GM21825 (cell line): ENCODE results near the gene TAF4B.
"Not testable (repeated sequence)": the region's sequence is repeated elsewhere in the genome, so short reads cannot be mapped to it uniquely, and the experiment has no call there.

Source experiments
- ATAC-seq: cut with Tn5 transposase; IDR thresholded peaks from one replicate; pipeline ENCODE4 v1.9.1; 2021; ENCODE audit warnings: mild to moderate bottlenecking, moderate library complexity; ENCODE audit not compliant: unreplicated experiment

TAF4B gene

DNA sequence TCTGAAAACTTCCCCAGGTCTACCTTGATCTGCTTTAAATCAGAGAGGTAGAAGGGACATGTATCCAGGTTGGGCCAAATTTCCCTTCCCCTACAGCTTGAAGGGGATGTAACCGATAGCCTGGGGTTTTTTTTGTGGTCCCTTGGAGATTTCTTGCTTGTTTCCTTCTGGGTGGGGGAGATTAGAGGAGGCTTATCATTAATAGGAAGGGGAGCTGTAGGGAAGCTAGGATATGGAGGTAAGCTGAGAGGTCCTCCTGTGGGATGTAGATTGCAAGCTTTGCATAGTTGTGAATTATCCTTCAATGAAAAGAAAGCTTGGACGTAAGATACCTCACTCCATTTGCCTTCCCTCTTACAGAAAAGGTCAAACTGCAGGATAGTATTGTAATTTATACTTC is 11.1 kb downstream of the TAF4B start:
- ATAC-seq = not testable (repeated sequence)

DNA sequence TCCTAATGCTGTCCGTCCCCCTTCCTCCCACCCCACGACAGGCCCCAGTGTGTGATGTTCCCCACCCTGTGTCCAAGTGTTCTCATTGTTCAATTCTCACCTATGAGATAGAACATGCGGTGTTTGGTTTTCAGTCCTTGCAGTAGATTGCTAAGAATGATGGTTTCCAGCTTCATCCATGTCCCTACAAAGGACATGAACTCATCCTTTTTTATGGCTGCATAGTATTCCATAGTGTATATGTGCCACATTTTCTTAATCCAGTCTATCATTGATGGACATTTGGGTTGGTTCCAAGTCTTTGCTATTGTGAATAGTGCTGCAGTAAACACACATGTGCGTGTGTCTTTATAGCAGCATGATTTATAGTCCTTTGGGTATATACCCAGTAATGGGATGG is 12.5 kb downstream of the TAF4B start:
- not testable (repeated sequence) for ATAC-seq

DNA sequence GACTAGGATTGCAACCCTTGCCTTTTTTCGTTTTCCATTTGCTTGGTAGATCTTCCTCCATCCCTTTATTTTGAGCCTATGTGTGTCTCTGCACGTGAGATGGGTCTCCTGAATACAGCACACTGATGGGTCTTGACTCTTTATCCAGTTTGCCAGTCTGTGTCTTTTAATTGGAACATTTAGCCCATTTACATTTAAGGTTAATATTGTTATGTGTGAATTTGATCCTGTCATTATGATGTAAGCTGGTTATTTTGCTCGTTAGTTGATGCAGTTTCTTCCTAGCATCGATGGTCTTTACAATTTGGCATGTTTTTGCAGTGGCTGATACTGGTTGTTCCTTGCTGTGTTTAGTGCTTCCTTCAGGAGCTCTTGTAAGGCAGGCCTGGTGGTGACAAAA is 16.1 kb downstream of the TAF4B start:
- not testable (repeated sequence) for ATAC-seq

DNA sequence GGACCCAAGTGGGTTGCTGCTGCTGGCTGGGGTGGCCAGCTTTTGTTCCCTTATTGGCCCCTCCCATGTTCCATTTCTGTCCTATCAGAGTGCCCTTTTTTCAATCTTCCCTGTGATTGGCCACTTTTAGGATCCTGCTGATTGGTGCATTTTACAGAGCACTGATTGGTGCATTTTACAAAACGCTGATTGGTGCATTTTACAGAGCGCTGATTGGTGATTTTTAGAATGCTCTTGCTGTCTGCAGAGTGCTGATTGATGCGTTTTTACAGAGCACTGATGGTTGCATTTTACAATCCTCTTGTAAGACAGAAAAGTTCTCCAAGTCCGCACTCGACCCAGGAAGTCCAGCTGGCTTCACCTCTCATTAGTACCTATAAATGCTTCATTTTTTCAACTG is 19.2 kb downstream of the TAF4B start:
- not testable (repeated sequence) for ATAC-seq

DNA sequence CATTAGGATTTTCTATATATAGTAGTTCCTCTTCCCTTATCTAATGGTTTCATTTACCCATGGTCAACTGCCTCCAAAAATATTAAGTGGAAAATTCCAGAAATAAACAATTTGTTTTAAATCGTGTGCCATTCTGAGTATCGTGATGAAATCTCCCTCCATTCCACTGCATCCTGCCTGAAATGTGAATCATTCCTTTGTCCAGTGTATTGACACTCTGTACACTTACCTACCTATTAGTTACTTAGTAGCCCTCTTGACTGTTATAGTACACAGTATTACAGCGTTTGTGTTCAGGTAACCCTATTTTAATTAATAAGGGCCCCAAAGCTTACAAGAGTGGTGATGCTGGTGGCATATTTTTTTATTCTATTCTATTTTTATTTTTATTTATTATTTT is 26.2 kb downstream of the TAF4B start:
- no peak for ATAC-seq

DNA sequence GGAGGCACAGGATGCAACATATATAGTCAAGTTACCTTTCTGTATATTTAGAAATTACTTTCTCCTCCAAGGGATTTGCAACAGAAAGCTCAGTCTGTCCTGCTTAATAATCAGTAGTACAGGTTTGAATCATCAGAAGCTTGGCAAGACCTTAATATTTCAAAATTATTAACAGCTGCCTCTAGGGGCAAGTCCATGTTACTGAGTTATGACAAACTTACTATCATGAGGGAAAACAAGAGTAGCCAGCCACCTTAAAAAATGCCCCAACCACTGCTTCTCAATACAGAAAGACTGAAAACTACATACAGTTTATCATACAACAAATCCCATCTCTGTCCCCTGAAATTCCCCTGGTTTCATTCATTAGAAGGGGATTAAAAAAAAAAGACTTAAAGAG is 28.6 kb downstream of the TAF4B start:
- not testable (repeated sequence) for ATAC-seq

DNA sequence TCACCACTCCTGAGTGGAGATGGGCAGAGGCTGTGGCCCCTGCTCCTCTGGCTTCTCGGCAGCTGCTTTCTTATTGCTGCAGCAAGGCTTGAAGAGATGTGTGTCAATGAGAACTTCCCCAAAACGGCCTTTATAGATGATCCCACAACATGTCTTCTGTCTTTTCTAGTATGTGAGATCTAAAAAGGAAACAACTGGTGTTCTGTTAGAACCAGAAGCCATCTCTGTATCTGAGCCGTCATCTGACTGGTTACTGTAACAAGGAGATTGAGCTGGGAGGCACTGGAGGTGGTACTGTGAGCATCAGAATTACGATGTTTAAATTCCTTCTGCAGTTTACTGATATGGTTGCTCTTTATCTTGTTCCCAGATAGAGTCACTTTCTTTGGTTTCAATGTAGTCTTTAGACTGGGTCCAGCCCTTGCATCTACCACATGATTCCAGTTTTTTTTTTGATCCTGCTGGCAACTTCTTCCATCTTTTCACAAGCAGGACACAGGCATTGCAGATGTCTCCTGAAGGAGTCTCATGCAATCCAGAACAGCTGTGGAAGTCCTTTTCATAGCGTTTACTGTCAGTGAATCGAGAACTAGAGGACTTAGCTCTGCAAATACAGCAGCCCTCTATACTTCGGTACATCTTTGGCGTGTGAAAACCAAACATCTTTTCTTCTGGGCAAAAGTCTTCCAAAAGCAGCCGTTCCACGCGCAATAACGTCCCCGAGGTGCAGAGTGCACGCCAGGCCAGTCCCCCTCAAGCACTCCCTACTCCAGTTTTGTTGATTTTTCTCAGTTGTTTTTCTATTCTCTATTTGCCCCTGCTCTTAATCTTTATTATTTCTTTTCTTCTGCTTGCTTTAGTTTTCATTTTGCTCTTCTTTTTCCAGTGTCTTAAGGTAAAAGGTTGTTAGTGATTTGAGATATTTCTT is 29.7 kb downstream of the TAF4B start:
- ATAC-seq = no peak

DNA sequence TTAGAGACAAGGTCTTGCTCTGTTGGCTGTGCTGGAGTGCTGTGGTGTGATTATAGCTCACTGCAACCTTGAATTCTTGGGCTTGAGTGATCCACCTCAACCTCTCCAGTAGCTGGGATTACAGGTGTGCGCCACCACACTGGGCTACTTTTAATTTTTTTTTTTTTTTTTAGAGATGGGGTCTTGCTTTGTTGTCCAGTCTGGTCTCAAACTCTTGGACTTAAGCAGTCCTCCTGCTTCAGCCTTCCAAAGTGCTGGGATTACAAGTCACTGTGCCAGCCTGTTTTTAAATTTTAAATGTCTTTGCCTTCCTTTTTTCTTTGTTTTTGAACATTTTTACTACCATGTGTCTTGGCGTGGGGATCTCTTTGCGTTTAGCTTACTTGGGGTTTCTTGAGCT is 32.5 kb downstream of the TAF4B start:
- no peak for ATAC-seq

DNA sequence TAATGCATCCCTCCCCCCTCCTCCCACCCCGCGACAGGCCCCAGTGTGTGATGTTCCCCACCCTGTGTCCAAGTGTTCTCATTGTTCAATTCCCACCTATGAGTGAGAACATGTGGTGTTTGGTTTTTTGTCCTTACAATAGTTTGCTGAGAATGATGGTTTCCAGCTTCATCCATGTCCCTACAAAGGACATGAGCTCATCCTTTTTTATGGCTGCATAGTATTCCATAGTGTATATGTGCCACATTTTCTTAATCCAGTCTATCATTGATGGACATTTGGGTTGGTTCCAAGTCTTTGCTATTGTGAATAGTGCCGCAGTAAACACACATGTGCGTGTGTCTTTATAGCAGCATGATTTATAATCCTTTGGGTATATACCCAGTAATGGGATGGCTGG is 33.2 kb downstream of the TAF4B start:
- ATAC-seq = not testable (repeated sequence)

DNA sequence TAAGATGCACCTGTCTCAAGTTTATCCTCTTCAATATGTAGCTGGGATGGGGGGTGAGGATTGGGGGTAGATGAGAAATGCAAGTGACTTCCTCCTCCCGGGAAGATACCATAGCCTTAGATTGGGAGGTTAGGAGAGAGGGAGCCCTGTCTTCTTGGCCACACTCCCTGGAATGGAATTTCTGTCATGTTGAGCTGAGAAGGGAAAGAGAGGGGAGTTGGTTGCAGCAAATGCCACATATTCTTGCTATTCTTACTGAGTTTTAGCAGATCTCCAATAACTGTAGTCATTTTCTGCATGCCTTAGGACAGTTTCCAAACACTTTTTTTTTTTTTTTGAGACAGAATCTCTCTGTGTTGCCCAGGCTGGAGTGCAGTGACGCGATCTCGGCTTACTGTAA is 35.9 kb downstream of the TAF4B start:
- no peak for ATAC-seq

DNA sequence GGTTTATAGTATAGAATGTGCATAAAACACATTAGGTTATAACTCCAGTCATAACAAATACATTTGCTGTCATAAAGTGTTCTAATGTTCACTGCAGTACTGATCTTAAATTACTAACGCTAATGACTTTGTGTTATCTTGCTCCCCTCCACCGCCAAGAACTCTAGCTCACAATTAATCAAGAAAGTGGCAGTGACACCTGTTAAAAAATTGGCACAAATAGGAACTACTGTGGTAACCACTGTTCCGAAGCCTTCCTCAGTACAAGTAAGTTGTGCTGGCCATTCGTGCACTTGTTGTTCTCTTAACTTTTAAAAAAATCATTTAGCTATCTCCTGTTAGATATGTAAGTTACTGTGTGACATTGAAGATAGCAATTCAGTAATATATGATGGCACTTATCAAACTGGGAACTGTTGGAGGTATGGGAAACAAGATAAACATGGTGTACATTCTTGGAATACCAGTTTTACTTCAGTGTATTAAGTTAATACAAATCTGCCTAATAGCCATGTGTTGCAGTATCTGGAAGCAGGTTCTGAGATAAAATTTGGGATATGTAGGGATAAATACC is 41.2 kb downstream of the TAF4B start:
- no peak for ATAC-seq

DNA sequence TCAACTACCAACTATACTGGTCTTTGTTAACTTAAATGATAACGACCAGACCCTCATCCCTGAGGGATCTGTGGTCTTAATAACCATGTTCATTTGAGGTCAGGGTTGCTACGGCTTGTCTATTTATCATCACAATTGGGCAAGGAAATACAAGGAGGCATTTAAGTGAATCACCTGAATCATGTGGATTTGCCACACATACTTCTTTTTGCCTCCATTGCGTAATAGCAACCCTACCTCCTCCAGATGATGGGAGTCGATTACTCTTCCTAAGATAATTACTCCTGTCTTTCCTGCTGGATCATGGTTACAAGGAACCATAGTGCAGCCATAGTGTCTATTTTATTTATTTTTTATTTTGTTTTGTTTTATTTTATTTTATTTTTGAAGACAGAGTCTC is 42.2 kb downstream of the TAF4B start:
- ATAC-seq = no peak

DNA sequence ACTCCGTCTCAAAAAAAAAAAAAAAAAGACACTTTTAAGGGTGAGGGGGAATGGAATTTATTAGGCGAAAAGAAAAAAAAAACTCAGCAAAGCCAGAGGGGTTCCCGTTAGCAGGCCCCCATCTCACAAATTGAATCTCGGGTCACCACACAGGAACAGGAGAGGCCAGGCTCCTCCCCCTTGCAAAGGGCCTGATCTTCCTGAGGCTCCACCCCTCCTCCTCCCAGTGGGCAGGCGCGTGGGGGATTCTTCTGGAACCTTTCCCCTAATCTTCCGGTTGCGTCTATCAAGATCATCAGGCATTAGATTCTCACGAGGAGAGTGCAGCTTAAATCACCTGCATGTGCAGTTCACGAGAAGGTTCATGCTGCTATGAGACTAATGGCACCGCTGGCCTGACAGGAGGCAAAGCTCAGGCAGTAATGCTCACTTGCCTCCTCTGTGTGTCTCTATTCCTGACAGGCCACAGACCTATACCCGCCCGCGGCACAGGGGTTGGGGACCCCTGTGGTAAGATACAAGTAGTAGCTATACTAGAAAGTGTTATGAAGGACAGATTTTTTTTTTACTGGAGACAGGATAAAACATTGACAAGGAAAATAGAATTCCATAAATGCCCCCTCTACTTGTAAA is 45.8 kb downstream of the TAF4B start:
- ATAC-seq = no peak

DNA sequence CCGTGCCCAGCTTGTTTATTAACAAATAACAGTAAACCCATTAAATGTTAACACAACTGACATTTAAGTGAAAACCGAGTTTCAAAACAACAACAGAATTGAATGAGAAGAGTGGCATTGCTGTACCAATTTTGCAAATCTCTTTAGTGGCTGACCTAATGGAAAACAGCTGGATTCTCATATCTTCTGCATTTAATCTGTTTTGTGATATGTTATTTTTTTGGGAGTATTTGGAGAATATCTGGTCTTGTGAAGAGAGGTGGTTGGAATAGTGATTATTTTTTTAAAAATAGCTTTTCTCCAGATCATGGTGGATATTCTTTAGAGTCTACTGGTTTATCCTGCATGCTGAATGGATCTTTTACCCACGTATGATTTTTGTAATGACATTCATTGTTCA is 51.1 kb downstream of the TAF4B start:
- no peak for ATAC-seq

DNA sequence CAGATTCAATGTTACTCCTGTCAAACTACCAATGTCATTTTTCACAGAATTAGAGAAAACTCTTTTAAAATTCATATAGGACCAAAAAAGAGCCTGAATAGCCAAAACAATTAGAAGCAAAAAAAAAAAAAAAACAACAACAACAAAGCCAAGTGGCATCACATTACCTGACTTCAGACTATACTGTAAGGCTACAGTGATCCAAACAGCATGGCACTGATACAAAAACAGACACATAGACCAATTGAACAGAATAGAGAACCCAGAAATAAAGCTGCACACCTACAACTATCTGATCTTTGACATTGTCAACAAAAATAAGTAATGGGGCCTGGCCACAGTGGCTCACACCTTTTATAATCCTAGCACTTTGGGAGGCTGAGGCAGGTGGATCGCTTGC is 53.2 kb downstream of the TAF4B start:
- no peak for ATAC-seq

DNA sequence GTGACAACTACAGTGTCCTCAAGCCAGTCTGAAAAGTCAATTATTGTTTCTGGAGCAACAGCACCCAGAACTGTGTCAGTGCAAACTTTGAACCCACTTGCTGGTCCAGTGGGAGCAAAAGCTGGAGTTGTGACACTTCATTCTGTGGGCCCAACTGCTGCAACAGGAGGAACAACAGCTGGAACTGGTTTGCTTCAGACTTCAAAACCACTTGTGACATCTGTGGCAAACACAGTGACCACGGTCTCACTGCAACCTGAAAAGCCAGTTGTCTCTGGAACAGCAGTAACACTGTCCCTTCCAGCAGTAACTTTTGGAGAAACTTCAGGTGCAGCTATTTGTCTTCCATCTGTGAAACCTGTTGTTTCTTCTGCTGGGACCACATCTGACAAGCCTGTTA is 59.8 kb downstream of the TAF4B start:
- no peak for ATAC-seq

DNA sequence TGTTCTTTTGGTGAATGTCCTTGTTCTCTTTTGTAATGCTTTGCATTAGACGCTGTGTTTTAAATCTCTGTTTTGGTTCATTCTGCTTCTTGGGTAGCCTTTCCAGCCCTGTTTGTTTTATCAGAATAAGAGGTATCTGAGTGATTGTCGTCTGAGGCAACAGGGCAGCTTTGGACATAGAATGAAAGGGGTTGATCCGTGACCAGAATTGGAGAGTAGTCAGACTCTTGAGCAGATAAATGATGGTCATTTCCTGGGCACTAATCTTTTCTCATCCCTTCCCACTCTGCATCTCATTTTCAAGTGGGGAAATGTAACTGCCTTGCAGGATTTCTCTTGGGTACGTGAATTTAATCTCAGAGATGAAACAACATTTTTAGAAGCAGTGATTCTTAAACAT is 61.4 kb downstream of the TAF4B start:
- ATAC-seq = no peak

DNA sequence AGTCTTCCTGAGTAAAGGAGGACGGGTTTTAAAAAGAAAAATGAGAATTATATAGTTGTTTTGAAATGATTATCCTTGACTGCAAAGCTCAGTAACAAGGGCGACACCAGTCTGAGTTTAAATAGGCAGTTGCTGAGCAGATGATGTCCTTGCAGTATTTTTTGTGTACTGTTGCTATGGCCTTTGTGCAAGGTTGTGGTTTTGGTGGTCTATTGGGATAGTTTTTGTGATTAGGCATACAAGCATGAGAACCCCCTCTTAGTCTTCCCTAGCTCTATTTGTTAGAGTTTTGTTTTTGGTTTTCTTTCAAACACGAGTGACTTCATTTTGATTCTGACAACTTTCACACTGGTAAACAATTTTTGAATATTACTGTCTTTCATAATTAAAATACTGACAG is 64.1 kb downstream of the TAF4B start:
- no peak for ATAC-seq

DNA sequence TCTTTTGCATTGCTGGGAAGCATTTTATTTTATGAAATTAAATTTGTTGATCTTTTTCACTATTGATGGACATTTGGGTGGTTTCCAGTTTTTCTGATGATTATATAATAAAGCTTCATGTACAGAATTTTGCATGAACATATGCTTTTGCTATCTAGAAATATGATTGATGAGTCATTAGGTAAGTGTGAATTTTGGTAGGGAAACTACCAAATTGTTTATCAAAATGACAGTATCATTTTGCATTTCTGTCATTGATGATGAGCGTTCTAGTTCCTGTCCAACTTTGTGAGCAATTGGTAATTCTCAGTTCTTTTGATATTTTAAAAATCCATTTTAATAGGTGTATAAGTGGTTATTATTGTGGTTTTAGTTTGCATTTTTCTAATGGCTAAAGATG is 67.7 kb downstream of the TAF4B start:
- ATAC-seq = no peak

DNA sequence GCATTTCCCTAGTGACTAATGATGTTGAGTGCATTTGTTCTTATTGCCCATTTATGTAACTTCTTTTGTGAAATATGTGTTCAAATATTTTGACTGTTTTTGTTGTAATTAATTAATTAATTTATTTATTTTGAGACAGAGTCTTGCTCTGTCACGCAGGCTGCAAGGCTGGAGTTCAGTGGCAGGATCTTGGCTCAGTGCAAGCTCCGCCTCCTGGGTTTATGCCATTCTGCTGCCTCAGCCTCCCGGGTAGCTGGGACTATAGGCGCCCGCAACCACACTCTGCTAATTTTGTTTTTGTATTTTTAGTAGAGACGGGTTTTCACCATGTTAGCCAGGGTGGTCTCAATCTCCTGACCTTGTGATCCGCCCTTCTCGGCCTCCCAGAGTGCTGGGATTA is 71.9 kb downstream of the TAF4B start:
- ATAC-seq = no peak

DNA sequence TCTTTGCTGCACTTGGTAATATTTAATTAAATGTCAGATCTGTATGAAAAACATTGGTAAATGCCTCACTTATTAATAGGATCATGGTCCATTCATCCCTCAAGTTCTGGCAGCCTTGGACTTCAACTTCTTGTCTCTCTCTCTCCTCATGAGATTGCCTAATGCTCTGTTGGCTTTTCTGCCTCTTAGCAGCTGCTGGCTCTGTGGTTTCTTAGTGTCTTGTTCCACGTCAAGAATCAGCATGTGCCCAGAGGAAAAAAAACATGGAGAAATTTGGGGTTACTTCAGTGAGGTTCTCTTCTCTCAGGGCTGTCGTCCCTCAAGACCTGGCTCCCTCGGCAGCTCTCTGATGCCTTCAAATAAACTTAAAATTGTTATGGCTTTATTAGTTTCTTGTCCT is 75.4 kb downstream of the TAF4B start:
- no peak for ATAC-seq

DNA sequence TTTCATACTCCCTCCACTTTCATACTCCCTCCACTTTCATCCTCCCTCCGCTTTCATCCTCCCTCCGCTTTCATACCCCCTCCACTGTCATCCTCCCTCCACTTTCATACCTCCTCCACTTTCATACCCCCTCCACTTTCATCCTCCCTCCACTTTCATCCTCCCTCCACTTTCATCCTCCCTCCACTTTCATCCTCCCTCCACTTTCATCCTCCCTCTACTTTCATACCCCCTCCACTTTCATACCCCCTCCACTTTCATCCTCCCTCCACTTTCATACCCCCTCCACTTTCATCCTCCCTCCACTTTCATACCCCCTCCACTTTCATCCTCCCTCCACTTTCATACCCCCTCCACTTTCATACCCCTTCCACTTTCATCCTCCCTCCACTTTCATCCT is 77.0 kb downstream of the TAF4B start:
- ATAC-seq = not testable (repeated sequence)
